Ishikawa (cell line): ENCODE results near the gene TRAK1.

ENCODE experiments used
- CEBPB ChIP-seq: IDR thresholded peaks from 2 replicates; pipeline ENCODE4 v1.6.1; 2012
- CREB1 ChIP-seq: IDR thresholded peaks from 2 replicates; pipeline ENCODE4 v1.6.1; 2012; ENCODE audit warnings: low read depth
- EGR1 ChIP-seq: IDR thresholded peaks from 2 replicates; pipeline ENCODE4 v1.6.1; 2012
- EP300 ChIP-seq: IDR thresholded peaks from 2 replicates; pipeline ENCODE4 v1.6.1; 2012; ENCODE audit warnings: borderline replicate concordance
- FOXM1 ChIP-seq: IDR thresholded peaks from 2 replicates; pipeline ENCODE4 v1.6.1; 2012; ENCODE audit warnings: low read depth, borderline replicate concordance
- MAX ChIP-seq: IDR thresholded peaks from 2 replicates; pipeline ENCODE4 v1.6.1; 2012
- NFIC ChIP-seq: IDR thresholded peaks from 2 replicates; pipeline ENCODE4 v1.6.1; 2012
- RAD21 ChIP-seq: IDR thresholded peaks from 2 replicates; pipeline ENCODE4 v1.6.1; 2012; ENCODE audit warnings: low read depth
- TAF1 ChIP-seq: IDR thresholded peaks from 2 replicates; pipeline ENCODE4 v1.6.1; 2012; ENCODE audit warnings: low read depth, mild to moderate bottlenecking
- TCF12 ChIP-seq: IDR thresholded peaks from 2 replicates; pipeline ENCODE4 v1.6.1; 2012; ENCODE audit warnings: low read depth
- TEAD4 ChIP-seq: IDR thresholded peaks from 2 replicates; pipeline ENCODE4 v1.6.1; 2012
- YY1 ChIP-seq: IDR thresholded peaks from 2 replicates; pipeline ENCODE4 v1.6.1; 2012; ENCODE audit warnings: low read depth
- ZBTB7A ChIP-seq: IDR thresholded peaks from 2 replicates; pipeline ENCODE4 v1.6.1; 2012; ENCODE audit warnings: low read depth
- TF ChIP-seq, protein P1 (sequence below): IDR thresholded peaks from 2 replicates; pipeline ENCODE4 v1.6.1; 2012
- TF ChIP-seq, protein P2 (sequence below): IDR thresholded peaks from 2 replicates; pipeline ENCODE4 v1.6.1; 2012; ENCODE audit warnings: low read depth, mild to moderate bottlenecking

TRAK1 gene

DNA sequence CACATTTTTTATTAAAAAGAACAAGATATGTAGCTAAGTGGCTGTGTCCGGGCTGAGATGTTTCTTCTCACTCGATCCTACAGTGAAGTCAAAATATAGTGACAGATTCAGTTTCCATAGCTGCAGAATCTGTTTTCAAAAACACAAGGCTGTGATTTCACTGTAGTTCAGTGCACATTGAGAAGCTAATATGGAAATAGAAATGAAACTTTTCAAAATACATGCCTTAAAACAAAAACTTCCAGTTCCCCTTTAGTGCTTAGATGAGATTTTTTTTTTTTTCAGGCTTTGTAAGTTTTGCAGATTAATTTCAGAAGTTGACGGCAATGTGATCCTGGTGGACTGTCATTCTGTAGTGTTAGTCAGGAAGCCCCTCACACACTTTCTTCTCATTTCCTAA, 23.8 kb upstream of the TRAK1 start:
- no peak for TF ChIP-seq FOXM1

- TF ChIP-seq, protein P1, sequence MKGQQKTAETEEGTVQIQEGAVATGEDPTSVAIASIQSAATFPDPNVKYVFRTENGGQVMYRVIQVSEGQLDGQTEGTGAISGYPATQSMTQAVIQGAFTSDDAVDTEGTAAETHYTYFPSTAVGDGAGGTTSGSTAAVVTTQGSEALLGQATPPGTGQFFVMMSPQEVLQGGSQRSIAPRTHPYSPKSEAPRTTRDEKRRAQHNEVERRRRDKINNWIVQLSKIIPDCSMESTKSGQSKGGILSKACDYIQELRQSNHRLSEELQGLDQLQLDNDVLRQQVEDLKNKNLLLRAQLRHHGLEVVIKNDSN: no peak
- TF ChIP-seq FOXM1 (no peak), MAX (no peak), CREB1 (no peak), TEAD4 (no peak), EGR1 (no peak), CEBPB (no peak), EP300 (no peak), NFIC (no peak), YY1 (no peak), RAD21 (no peak), TCF12 (no peak), ZBTB7A (no peak)
- TF ChIP-seq, protein P2, sequence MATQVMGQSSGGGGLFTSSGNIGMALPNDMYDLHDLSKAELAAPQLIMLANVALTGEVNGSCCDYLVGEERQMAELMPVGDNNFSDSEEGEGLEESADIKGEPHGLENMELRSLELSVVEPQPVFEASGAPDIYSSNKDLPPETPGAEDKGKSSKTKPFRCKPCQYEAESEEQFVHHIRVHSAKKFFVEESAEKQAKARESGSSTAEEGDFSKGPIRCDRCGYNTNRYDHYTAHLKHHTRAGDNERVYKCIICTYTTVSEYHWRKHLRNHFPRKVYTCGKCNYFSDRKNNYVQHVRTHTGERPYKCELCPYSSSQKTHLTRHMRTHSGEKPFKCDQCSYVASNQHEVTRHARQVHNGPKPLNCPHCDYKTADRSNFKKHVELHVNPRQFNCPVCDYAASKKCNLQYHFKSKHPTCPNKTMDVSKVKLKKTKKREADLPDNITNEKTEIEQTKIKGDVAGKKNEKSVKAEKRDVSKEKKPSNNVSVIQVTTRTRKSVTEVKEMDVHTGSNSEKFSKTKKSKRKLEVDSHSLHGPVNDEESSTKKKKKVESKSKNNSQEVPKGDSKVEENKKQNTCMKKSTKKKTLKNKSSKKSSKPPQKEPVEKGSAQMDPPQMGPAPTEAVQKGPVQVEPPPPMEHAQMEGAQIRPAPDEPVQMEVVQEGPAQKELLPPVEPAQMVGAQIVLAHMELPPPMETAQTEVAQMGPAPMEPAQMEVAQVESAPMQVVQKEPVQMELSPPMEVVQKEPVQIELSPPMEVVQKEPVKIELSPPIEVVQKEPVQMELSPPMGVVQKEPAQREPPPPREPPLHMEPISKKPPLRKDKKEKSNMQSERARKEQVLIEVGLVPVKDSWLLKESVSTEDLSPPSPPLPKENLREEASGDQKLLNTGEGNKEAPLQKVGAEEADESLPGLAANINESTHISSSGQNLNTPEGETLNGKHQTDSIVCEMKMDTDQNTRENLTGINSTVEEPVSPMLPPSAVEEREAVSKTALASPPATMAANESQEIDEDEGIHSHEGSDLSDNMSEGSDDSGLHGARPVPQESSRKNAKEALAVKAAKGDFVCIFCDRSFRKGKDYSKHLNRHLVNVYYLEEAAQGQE: no peak
Measured at GRCh38 chr3:42068303-42069088, 22.7 kb upstream of the TRAK1 start.

DNA sequence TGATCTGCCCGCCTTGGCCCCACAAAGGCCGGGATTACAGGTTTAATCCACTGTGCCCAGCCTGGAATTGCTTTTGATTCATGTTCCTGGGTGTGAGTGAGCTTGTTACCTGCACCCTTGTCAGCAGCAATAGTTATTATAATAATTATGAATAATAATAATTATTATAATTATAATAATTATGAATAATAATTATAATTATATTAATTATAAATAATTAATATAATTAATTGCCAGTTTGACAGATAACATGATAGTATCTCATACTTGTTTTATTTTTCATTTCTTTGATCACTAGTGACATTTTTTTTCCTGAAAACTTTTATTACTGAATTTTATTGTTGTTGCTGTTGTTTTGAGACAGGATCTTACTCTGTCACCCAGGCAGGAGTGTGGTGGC, 21.1 kb upstream of the TRAK1 start:
- no peak for TF ChIP-seq CEBPB
- no peak for TF ChIP-seq EGR1
- TF ChIP-seq FOXM1: no peak
- no peak for TF ChIP-seq RAD21
- no peak for TF ChIP-seq YY1
- TF ChIP-seq TCF12: no peak
- TF ChIP-seq, protein P1: no peak
- TF ChIP-seq, protein P2: no peak
- no peak for TF ChIP-seq ZBTB7A
- no peak for TF ChIP-seq MAX
- TF ChIP-seq EP300: no peak
- no peak for TF ChIP-seq CREB1

DNA sequence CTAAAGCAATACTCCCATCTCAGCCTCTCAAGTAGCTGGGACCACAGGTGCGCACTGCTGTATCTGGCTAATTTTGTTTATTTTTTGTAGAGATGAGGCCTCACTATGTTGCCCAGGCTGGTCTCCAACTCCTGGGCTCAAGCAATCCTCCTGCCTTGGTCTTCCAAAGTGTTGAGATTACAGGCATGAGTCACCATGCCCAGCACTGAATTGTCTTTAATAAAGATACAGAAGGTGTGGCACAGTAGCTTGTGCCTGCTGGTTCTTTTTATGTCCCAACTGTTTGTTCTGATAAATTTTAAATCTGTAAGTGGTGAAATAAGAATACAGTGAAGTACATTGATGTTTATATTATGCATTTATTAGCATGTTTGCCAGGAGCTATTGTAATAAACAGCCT, 20.6 kb upstream of the TRAK1 start:
- TF ChIP-seq EGR1 (no peak), MAX (no peak), ZBTB7A (no peak), CREB1 (no peak), RAD21 (no peak), YY1 (no peak), CEBPB (no peak), EP300 (no peak), TEAD4 (no peak), TAF1 (no peak), FOXM1 (no peak), NFIC (no peak)
- TF ChIP-seq, protein P2: no peak
- TF ChIP-seq, protein P1: no peak
